RPMI8226 (cell line): ENCODE results near the gene POU3F1.

Experiments
- DNase-seq: peaks from one replicate; pipeline ENCODE4 v3.0.0-alpha.2; 2015

Gene POU3F1

DNA sequence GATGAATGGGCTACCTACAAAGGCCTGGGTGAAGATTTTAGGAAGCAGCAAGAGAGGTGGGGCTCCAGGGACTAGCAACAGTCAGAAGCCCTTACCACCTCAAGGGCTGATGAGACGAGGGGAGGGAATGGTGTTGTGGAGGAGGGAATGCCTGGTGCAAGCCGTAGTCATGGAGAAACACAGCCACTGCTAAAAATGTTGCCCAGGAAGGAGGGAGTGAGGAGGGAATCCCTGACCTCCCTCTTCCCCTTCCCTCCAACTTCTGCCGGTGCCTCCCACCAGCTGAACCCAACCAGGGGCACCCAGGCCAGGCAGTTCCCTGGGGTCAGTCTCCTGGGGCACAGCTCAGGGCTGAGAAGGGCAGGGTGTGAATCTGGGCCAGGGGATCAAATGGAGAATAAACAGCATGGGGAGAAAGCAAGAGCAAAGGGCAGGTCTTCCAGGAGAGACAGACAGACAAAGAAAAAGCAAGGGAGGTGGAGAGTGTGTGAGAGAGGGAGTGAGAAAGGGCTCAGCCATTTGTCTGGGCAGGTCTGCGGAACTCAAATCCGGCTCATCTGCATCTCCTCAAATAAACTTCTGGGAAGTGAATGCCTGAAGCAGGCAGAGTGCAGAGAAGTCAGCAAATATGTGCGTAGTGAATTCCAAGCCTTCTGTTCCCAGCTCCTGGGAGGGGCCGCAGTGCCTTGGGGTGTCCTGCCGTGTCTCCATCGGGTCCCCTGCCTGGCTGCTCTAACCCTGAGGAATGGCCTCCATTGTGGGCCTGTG is 27.1 kb upstream of the POU3F1 start:
- DNase-seq = no peak

DNA sequence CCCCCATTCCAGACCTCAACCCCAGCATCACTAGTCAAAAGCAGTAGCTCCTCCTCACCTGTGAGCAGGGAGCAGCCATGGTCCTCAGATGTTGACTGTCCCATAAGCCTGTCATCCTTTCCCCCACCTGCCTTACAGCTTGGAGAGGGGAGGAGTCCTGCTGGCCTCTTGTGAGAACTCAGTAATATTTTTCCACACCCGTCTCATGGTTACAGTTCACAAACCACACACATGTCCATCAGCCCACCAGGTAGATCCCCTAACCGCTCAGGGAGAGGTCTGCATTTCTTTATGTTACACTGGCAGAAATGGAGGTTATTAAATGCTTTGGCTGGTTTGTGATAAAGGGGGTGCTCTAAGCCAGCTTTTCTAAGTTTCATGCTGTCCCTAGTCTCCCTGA is 26.3 kb upstream of the POU3F1 start:
- DNase-seq = no peak

DNA sequence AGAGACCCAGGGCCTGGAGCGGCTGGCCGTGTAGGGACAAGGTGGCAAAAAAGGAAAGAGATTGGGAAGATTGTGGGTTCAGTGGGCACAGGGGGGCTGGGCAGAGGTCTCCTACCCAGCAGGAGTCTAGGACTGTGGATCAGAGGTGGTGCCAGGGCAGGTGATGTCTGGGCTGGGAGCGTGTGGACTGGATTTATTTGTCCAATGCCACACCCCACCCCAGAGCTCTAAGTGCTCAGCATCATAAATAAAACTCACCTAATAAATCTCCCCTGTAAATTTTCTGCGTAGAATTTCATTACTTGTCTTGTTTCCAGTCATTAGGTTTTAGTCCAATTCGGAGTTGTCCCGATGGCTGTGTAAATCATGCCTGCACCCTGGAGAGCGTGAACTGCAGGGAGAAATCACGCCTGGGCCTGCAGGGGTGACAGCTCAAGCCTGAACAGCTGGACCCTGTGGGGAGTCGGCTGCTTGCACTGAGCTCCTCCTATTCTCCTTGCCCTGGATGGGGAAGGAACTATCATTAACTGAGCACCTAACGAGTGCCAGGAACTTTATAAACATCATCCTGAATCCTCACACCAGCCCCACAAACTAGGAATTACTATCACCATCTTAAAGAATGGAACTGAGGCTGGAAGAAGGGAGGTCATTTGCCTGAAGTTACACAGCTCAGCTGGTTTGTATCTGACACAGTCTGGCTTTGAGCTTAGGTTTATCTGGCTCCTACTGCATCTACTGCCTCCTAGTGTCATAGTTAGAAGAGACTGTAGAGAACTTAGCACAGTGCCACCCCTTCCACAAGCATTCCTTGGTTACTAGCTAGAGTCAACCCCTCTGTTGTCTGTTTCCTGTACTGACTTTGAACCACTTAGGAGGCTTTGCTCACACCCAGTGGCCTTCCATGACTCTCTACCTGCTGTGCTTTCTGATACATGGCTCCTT is 25.0 kb upstream of the POU3F1 start:
- peak; percentile 58 for DNase-seq

DNA sequence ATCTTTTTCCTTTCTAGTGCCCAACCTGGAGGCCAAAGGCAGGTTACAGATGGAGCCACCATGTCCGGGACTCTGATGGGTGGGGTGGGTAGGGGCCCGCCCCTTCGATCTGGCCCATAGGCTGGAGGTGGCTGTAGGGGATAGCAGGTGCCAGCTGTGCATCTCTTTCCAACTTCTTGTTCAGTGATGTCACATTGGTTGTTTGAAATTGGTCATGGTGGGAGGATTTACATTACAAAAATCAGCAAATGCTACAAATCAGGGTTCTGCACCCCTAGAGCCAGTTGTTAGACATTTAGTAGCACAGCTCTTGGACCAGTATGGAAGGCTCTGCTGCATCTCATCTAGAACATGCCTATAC is 22.4 kb upstream of the POU3F1 start:
- no peak for DNase-seq

DNA sequence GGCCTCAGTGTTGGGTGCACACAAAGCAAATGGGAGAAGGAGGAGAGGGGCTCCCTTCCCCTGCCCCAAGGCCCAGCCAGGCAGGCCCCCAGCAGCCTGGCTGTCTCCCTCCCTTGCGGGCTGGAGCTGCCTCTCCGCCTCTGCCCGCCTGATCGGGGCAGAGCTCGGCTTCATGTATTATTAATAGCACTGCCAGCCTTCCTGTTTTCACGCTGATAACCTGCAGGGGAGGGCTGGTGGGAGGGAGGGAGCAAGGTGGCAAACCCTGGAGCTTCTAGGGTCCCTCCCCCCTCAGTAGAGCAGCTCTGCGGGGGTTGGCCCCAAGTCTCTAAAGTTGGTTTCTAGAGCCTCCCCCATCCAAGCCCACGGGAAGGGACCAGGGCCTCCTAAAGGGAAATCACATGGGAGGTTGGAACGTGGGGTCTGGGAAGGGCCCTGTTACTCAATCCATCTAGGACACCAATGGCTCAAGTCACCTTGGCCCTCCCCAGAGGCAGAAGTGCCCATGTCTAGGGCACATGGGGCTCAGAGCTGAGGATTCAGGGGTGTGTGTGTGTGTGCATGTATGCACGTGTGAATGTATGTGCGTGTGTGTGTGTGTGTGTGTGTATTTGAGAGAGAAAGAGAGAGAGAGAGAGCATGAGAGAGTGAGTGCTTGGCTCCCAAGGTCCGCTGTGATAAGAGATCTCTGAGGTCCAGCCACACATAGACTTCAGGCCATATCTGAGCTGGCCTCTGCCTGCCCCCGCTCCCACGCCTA is 21.8 kb upstream of the POU3F1 start:
- DNase-seq = peak; percentile 26

DNA sequence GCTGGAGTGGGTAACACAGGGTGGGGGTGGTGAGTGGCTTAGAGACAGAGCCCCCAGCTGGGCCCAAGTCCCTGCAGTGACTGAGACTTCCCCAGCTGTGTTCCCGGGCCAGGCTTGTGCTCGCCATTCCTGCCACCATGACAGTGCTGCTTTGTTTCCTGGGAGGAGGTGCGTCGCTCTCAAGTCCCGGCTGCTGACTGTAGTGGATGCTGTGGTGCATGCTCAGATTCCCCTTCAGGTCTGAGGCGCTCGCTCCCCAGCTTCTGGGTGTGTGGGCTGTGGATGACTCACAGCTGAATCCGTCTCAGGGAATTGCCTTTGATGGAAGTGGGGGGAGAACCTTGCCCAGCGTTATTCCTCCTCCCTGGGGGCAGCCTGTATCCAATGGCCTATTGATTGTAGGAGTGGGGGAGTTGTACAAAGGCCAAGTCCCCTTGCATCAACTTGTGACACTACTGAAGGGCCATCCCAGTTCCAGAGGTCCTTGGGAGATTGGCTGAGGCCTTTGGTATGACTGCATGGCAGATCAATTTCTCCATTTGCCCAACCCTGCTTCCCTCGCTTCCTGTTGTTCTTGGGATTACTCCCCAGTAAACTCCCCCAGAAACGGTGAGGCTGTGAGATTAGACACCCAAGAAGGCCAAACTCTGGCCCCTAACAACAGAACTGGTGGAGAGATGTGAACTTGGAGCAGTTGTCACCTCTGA is 17.8 kb upstream of the POU3F1 start:
- no peak for DNase-seq

DNA sequence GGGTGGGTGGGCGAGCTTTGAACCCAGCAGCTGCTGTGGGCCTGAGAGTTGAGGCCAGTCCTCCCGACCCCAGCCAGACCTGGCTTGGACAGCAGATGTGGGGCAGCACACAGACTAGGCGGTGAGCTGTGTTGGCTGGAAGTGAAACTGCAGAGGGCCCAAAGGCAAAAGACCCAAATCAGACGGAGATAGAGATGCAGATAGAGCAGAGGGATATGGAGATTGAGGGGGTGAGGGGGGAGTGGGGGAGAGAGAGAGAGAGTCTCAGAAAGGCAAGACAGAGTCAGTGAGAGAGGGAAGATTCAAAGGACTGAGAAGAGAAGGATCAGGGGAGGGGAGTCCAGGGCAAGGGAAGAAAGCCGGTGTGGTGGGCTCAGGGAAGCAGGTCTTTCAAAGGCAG is 17.0 kb upstream of the POU3F1 start:
- DNase-seq = peak; percentile 25

DNA sequence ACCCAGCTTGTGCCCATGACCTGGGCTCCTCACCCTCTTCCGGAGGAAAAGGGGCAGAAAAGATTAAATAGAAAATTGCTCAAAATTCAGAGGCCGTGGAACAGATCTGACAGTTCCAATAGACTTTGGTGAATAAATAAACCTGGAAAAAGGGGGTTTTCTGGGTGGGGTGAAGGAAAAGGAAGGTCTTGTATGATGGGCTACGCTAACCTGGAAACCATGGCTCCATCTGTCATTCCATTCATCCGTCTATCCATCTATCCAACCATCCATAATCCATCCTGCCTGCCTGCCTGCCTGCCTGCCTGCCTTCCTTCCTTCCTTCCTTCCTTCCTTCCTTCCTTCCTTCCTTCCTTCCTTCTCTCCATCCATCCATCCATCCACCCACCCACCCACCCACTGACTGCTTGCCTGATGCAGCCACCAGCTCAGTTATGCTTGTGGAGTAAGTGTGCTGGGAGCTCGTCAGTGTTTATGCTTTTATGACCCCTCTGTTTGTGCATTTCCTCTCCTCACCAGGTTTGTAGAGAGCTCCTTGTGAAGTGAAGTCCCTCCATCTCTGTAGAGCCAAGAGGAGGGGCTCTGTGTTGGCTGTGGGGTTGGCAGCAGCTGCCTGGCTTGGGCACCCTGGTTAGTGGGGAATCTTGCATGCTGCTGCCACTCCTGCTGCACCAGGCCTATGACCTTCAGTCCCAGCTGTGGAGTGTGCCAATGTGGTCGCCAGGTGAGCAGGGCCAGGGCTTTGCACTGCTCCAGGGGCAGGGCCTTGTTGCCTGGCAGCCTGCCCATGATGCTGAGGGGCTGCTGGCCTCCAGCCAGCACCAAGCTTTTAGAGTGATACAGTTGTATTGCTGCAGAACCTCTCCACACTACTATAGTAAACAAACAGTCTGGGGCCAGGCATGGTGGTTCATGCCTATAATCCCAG is 16.0 kb upstream of the POU3F1 start:
- DNase-seq = peak; percentile 89

DNA sequence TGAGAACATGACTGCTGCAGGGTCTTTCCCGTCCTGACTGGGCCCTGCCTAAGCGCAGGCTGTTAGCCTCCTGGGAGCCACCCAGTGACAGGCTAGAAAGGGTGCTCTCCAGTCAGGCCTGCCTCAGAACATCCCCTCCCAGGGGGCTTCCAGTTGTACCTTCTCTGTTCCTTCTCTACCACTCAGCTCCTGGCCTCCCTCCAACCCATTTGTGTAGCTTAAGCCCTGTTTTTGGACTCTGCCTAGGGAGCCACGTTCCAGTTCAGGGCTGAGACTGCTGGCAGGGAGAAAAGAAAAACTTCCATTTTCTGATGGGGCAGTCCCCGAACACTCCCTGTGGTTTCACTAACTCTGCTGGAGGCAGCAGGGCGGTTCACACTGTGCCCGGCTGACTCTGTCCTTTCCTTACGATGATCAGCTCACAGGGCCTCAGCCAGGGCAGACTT is 15.3 kb upstream of the POU3F1 start:
- DNase-seq = peak; percentile 67

DNA sequence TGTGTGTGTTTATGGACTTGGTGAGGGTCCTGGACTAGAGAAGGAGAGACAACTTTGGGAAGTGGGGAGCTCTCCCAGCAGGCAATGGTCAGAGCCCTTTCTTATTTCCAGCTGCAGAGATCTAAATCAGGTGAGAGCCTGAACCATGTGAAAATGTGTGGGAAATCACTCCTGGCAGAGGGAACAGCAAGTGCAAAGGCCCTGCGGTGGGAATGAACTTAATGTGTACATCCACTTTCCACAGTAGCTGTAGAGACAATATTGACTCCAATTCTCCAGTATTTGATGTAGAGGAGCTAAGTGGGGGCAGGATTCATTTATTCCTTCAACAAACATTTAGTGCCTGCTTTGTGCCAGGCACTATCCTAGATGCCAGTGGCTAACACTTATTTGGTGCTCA is 14.7 kb upstream of the POU3F1 start:
- DNase-seq = no peak

DNA sequence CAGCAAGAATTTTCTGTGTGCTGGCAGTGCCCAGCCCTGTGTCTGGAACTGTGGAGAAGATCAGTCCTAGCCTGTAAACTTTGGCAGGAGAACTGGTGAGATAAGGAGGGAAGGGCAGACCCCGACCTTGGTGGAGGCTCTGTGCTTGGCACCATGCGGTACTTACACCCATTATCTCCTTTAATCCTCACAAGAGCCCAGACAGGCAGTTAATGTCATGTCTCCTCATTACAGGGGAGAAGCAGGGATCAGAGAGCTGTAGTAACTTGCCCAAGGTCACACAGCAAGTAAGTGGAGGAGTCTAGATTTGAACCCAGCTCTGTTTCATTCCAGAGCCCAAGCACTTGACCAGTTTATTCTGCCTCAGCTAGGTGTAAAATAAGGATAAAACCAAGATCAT is 13.9 kb upstream of the POU3F1 start:
- no peak for DNase-seq

DNA sequence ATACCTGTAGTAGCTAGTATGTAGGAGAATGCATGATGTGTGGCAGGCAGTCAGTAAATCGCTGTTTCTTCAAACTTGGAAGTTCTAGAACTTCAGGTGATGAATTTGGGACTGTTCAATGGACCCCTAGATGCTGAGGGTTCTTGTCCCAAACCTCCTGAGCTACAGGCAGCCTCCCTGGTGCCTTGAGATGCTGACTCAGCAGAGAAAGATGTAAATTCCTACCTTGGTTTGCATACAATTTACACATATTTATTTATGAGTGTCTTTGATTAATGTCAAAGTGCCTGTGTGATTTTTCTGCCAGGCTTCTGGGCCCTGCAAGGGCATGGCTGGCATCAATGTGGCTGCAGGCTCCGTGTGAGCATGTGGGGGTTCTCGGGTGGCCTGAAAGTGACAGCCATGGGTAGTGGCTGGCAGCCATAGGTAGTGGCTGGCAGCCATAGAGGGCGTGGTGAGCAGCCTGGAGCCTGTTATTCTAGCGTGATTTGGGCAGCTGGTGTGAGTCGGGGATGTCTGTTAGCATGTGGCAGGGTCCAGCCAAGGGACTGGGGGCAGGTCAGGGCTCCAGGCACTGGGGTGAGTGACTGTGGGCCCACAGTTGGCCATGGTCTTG is 13.2 kb upstream of the POU3F1 start:
- peak; percentile 63 for DNase-seq

DNA sequence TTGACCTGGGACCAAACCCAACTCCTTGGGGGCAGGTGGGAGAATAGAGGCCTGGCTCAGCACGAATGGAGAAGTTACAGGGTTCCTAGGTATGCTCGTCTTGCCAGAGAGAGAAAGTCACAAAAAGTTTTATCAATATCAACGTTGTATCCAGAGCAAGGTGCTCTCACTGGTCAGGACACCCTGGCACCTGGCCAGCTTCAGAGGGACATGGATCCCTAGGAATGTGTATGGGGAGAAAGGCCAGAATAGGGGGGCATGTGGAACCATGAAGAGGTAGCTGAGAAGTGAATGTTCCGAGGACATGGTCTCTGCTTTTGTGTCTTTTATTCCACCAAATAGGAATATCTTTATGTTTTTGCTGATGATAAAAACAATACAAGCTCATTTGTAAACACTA is 9.4 kb upstream of the POU3F1 start:
- DNase-seq = no peak

DNA sequence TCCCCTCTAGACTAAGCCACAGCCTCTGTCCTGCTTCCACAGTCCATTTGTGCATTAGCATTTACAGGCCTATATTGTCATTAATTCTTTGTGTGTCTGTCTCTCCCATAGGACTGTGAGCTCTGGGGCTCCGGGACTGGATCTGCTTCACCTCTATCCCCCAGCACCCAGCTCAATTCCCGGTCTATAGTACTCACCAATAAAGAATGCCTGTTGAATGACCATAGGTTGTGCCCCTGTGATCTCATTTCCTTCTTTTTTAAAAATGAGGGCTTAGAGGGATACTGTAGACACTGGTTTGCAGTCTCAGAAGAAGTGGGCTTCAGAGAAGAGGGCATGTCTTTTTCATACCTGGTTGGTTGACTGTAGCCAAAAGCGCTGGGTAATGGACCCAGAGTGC is 8.8 kb upstream of the POU3F1 start:
- no peak for DNase-seq

DNA sequence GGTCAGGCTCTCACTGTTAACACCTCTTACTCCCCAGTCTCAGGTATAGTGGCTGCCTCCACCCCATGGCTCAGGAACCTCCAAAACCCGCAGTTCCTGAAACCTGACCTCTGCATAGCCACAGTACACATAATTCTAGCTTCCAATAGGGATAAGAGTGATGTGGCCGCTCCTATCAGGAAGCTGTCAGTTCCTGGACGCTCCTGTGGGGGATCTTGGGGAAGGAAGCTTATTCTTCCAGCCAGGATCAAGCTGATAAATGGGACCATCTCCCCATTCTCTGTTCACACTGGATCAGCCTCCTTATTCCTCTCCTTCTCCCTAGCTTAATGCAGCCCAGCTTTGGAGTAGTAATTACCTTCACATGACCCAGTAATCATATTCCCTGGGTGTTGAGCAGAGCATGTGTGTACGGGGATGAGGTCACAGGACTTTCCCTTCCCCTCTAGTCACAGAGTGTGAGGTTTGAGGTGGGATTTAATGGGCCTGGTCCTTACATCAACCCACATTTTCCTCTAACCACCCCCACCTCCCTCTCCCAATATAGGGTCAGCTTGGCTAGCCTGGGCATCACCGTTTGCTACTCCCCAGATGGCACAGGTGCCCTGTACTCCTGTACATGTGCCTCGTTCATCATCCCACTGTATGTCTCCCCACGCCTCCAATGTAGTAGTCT is 7.0 kb upstream of the POU3F1 start:
- no peak for DNase-seq

DNA sequence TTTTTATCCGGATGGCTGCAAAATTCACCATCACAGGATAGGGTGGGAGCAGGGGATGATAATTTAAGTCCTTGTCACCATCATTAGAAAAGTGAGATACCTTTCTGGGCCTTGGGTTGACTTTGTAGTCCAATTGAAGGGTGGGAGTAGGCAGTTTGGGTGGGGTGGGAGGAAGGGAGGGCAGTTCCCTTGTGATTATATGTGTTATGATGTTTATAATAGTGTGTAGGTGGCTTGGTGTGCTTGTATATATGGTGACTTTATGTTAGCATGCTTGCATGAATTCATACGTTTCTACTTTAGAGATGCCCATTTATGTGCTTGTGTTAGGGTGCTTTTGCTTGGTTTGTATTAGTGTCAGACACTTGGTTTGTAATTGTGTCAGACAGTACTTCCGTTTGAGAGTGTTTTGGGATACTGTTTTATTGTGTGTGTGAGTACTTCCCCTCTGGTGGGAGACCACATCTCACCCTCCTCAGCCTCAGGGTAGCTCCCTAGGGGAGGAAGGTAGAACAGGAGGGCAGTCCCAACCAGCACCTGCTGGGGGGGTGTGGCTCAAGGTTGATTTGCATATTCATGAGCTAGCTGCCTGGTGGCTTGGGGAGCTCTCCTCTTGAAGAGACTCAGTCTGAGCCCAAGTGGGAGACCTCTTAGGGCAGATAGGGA is 6.3 kb upstream of the POU3F1 start:
- DNase-seq = peak; percentile 63

DNA sequence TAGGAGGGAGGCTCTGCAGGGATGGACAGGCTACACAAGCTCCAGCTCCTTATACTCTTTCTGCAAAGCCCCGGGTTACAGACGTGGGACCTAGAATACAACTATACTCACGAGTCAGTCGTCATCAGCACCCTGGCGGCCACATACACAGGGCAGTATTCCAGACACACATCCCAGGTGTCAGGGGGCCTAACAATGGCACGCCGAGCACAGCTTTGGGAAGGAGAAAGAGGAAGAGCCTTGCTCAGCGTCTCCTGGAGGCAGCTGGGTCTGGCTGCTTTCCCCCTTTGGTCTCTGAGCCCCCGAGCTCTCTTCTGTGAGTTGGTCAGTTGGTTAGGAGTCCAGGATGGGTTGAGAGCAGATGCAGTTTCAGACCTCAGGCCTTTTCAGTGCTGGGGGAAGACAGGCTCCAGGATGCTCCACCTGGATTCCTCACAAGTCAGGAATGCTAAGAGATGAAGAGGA is 4.5 kb upstream of the POU3F1 start:
- no peak for DNase-seq

DNA sequence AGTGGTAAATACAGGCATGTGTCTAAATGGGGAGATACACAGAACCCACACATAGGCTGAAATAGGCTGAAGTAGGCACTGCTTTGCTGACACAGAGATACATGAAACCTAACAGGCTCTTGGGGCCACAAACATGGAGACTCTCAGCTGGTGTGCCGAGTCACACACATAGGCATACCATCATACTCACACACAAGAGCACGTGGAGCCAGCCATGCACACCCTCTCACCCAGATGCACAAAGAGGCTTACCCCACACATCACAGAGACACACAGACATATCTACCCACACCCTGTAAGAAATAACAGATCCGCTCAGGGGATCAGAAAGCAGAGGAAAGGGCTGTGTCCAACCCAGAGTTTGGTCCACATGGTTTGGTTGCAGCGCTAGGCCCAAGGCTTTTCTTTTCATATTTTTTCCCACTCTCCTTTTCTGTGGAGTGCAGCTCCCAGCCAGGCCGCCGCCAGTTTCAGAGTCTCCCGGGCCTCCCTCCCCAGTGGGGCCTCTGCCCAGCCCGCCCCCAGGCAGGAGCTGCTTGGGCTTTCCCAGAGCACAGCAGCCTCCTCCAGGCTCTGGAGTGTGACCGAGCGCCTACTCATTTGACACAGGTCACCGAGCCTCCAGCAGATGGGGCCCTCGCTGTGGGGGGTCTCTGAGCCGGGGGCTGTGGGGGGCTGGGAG is 3.9 kb upstream of the POU3F1 start:
- no peak for DNase-seq

DNA sequence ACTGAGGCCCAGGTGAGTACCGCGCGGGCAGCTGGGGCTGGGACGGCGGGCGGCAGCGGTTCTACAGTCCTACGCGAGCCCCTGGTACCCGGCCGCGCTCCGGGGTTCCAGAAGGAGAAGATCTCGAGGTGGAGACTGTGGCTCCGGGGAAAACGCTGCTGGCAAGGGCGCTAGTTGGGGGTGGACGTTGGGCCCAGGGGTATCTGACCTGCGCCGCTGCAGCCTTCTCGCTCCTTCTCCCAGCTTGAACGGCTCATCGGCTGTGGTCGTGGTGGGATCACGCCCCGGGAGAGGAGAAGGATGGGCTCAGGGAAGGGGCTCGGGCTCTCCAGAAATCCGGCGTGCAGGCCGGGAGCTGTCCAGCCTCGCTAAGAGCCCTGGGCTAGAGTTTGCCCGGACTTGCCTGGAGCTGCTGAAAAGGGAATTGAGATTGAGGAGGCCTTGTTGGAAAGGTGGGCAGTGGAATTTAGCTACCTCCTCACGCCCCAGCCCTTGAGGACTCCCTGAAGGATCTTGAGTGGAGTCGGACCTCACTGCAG is 1.1 kb upstream of the POU3F1 start:
- no peak for DNase-seq
